H1 (cell line): Measurements from ENCODE around the gene PELI2.

Experiments
- ATF2 ChIP-seq: IDR thresholded peaks from 2 replicates; pipeline ENCODE4 v1.6.1; 2012; ENCODE audit warnings: low read length, inconsistent platforms
- EGR1 ChIP-seq: IDR thresholded peaks from 2 replicates; pipeline ENCODE4 v1.6.1; 2011; ENCODE audit warnings: low read depth, low read length, borderline replicate concordance
- EZH2 ChIP-seq: fragments of 200-600 bp; sonication (generic); IDR thresholded peaks from 2 replicates; pipeline ENCODE4 v1.7.1; 2012; ENCODE audit warnings: low read depth, mild to moderate bottlenecking, moderate library complexity, low read length, inconsistent platforms; ENCODE audit not compliant: severe bottlenecking
- KDM4A ChIP-seq: IDR thresholded peaks from one replicate; pipeline ENCODE4 v1.7.1; 2012; ENCODE audit warnings: low read depth, mild to moderate bottlenecking, moderate library complexity, low read length, inconsistent platforms; ENCODE audit not compliant: severe bottlenecking
- MAX ChIP-seq: IDR thresholded peaks from 2 replicates; pipeline ENCODE4 v1.6.1; 2012; ENCODE audit warnings: inconsistent platforms
- NRF1 ChIP-seq: IDR thresholded peaks from 2 replicates; pipeline ENCODE4 v1.6.1; 2011; ENCODE audit warnings: mild to moderate bottlenecking, low read depth, low read length, improper control_type of control experiment
- POLR2A ChIP-seq, 2 experiments: IDR thresholded peaks; 1 replicate in 1 of 2; 2 replicates in 1 of 2; pipeline ENCODE4 v1.6.1; 2011; ENCODE audit warnings: low read depth in 2 of 2, low read length in 2 of 2, mild to moderate bottlenecking in 2 of 2; ENCODE audit errors: control extremely low read depth in 1 of 2
- SP1 ChIP-seq: IDR thresholded peaks from 2 replicates; pipeline ENCODE4 v1.6.1; 2011; ENCODE audit warnings: low read depth, low read length
- SP2 ChIP-seq: IDR thresholded peaks from 2 replicates; pipeline ENCODE4 v1.6.1; 2012; ENCODE audit warnings: mild to moderate bottlenecking, low read length, inconsistent platforms
- SP4 ChIP-seq: IDR thresholded peaks from 2 replicates; pipeline ENCODE4 v1.6.1; 2012; ENCODE audit warnings: low read length, inconsistent platforms
- USF2 ChIP-seq: IDR thresholded peaks from 2 replicates; pipeline ENCODE4 v1.6.1; 2011; ENCODE audit warnings: low read length, improper control_type of control experiment
- YY1 ChIP-seq: IDR thresholded peaks from 2 replicates; pipeline ENCODE4 v1.6.1; 2011; ENCODE audit warnings: low read depth, mild to moderate bottlenecking, low read length
- TF ChIP-seq, protein P1 (sequence below), 3 experiments: IDR thresholded peaks; 1 replicate in 2 of 3; 2 replicates in 1 of 3; pipeline versions ENCODE4 v1.5.1 to v1.6.1; 2011; ENCODE audit warnings: low read length in 3 of 3, mild to moderate bottlenecking in 3 of 3, inconsistent platforms in 2 of 3, low read depth in 1 of 3, moderate library complexity in 1 of 3; ENCODE audit not compliant: insufficient read depth in 1 of 3; ENCODE audit errors: control extremely low read depth in 1 of 3

DNA sequence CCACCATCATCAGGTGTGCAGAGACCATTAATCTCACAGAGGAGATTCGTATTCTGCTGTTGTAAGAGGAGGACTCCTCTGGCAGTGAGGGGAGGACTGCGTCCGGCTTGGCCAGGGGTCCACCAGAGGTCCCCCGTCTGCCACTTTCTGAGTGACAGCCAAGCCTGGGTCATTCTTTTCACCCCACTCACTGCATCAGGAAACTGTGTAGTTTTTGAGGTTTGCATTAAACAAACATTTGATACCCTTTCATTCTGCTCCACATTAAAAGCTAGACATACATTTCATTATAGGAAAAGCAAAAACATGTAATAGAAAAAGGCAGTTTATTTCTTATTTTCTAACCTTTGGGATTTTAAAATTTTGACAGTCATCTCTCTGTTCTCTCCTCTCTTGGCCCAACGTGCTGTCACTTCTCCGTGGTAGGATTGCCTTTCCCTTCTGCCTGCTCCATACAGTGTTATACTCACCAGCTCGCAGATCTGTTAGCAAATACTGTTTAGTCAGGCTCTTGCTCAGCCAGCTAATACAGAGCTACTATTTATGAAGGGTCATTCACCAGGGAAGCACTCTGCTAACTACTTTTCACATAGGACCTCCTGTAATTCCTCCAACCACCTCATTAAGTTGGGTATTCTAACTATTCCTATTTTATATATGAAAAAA, 99.3 kb downstream of the PELI2 start:
- TF ChIP-seq ATF2 (no peak), SP4 (no peak), EZH2 (no peak), SP1 (no peak), EGR1 (no peak), USF2 (no peak), NRF1 (no peak), SP2 (no peak), MAX (no peak), YY1 (no peak), POLR2A (IDR thresholded peaks at IDR 0.05; ENCODE audit: control extremely low read depth in 1 of 2, low read depth in 2 of 2, low read length in 2 of 2) (no peak), KDM4A (no peak)
- TF ChIP-seq, protein P1, sequence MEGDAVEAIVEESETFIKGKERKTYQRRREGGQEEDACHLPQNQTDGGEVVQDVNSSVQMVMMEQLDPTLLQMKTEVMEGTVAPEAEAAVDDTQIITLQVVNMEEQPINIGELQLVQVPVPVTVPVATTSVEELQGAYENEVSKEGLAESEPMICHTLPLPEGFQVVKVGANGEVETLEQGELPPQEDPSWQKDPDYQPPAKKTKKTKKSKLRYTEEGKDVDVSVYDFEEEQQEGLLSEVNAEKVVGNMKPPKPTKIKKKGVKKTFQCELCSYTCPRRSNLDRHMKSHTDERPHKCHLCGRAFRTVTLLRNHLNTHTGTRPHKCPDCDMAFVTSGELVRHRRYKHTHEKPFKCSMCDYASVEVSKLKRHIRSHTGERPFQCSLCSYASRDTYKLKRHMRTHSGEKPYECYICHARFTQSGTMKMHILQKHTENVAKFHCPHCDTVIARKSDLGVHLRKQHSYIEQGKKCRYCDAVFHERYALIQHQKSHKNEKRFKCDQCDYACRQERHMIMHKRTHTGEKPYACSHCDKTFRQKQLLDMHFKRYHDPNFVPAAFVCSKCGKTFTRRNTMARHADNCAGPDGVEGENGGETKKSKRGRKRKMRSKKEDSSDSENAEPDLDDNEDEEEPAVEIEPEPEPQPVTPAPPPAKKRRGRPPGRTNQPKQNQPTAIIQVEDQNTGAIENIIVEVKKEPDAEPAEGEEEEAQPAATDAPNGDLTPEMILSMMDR (IDR thresholded peaks at IDR 0.05; ENCODE audit: control extremely low read depth in 1 of 3, insufficient read depth in 1 of 3, low read depth in 1 of 3, low read length in 3 of 3): no peak
